NCI-H345 treated with DMSO at 0.1 percent for 48 hours (cell line): ENCODE results near the gene PNMT.
"Not testable (repeated sequence)": the region's sequence is repeated elsewhere in the genome, so short reads cannot be mapped to it uniquely, and the experiment has no call there.

Experiments used
- DNase-seq: peaks from one replicate; lab custom pipeline; 2025; ENCODE audit not compliant: unreplicated experiment; lab: John Stamatoyannopoulos, UW

The PNMT gene

DNA sequence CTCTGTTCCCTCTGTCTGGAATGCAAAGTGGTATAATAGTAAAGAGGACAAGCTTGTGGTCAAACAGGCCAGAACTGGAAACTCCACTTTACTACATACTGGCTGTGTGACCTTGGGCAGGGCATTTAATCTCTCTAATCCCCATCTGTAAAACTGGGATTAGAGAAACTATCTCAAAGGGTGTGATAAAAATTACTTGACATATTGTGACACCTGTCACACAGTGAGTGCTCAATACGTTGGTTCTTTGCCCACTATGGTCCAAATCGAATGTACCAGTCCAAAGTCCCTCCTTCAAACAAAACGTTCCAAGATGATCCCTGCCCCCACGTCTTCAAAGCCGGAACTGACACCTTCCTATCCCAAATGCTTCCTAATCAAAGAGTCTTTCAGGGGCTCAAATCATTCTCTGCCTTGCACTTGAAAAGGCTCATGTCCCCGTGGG, 18.9 kb downstream of the PNMT start:
- no peak for DNase-seq

DNA sequence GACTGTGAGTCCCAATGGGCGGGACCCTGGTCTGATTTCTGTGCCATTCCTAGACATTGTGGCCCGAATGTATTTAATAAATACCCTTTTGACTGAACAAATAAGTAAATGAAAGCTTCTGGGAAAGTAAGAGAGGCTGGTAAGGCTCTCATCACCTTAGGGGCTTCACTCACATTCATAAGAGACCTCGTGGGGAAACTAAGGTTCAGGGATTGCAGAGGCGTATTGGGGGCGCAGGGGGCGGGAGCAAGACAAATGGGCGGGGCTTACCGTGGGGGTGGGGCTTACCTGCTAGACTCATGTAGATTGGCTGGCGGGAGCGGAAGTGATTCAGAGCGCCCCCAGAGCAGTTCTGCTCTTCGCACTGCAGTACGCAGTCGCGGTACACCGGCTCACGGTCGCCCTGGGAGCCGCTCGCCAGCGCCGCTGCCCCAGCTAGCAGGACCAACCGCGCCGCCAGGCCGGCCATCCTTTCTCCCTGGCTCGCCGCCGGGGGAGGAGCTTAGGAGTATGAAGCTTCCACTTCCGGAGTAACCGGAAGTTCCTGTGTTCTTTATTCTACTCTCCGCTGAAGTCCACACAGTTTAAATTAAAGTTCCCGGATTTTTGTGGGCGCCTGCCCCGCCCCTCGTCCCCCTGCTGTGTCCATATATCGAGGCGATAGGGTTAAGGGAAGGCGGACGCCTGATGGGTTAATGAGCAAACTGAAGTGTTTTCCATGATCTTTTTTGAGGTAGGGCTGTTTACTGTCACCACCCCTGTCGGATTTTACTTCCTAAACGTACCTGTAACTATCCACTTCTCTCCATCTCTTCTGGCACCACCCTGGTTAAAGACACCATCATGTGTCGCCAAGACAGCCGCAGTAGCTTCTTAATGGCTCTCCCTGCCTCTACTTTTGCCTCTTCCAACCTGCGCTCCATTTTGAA, 19.6 kb downstream of the PNMT start, which contains the start of gene PGAP3:
PGAP3 (minus strand) TSS at position 512 of the 929 bp plus-strand sequence; CDS start at position 469, 43 bp downstream.
- peak; percentile 87 for DNase-seq

DNA sequence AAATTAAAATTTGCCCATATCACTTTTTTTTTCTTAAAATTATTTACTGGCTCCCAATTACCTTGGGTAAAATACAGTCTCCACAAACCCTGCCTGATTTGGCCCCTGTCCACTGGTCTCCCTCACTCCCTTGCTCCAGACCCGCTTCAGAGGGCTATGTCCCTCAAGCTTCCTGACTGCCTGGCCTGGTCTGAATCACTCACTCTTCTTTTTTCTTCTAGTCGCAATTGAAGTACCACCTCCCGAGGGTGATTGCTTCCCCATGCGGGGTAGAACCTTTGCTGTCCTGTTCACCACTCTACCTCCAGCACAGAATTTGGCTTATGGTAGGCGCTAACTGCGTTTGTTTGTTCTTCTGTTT, 20.2 kb downstream of the PNMT start:
- no peak for DNase-seq

DNA sequence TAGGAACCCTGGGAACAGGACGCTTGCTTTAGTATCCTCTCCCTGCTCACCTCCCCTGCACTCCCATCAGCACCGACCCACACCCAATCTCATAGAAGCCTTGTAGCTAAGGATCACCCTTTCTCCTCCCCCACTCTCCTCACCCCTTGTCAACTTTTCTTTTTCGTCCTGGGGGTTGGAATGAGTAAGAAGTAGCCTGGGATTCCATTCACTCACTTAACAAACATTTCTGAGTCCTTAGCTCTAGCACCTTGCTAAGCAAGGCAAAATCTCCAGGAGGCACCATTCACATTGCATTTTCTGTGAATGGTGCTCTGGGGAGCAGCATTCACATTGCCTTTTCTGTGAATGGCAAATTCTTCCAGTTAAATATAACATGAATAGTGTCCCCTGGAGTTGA, 20.7 kb downstream of the PNMT start:
- no peak for DNase-seq

DNA sequence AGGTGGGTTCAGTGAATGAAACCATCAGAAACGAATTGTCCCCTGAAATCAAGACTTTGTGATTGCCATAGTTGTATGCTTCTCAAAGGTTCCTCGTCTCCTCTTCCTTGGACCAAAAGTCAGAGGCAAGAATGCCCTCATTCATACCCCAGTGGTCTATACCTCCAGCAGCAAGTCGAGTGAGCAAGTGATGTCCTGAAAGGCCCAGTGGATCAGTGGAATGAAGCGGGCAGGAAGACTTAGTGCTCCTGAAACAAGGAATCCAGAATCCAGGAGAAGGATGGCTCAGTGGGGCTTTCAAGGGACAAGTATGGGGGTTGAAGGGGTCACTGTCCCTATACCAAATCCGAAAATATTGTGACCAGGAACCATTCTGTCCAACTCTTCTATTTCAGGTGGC, 26.3 kb downstream of the PNMT start:
- DNase-seq: no peak

DNA sequence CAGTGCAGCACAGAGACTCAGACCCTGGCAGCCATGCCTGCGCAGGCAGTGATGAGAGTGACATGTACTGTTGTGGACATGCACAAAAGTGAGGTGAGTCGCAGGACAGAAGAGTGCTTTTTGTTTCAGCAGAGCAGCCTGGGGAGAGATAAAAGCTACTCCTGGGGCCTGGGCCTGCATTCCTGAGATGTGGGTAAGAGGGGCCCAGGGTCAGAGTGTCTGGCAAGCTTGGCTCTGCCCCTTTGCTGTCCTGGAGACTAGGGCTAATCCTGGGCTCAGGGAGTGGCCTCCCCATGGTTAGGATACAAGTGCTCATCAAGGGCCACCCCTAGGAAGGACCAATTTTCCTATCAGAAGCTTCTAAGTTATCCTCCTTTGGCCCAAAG, 26.8 kb downstream of the PNMT start:
- no peak for DNase-seq

DNA sequence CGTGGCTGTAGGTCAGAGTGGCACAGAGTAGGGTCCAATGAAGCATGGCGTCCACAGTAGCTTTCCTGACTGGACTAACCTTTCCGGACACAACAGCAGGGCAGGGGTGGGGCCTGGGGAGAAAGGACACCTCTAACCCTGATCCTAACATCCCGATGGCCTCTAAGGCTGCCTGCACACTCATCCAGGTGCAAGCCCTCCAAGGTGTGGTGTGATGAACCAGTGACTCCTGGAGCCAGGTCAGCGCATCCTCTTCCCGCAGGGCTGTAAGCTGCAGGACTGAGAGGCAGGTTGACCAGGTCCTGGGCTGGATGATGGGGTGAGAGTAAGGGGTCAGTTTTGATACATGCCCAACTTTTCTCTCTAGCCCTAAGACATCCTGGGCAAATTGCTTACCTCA, 28.5 kb downstream of the PNMT start:
- DNase-seq: no peak

DNA sequence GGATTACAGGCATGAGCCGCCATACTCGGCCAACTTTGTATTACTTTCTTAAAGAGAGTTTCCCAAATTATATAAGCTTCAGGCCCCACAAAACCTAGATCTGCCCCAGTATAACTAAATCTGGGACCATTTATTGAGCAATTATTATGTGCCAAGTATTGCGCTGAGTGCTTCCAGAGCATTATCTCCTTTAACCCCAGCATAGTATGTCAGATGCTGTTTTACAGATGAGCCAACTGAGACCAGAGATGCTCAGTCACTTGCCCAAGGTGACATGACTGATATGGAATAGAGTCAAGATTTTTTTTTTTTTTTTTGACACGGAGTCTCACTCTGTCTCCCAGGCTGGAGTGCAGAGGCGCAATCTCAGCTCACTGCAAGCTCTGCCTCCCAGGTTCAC, 29.7 kb downstream of the PNMT start:
- no peak for DNase-seq

DNA sequence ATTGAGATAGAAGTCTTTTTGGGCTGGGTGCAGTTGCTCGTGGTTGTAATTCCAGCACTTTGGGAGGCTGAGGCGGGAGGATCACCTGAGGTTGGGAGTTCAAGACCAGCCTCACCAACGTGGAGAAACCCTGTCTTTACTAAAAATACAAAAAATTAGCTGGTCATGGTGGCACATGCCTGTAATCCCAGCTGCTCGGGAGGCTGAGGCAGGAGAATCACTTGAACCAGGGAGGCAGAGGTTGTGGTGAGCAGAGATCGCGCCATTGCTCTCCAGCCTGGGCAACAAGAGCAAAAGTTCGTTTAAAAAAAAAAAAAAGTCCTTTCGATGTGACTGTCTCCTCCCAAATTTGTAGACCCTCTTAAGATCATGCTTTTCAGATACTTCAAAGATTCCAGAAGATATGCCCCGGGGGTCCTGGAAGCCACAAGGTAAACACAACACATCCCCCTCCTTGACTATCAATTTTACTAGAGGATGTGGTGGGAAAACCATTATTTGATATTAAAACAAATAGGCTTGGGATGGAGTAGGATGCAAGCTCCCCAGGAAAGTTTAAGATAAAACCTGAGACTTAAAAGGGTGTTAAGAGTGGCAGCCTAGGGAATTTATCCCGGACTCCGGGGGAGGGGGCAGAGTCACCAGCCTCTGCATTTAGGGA, 31.0 kb downstream of the PNMT start:
- not testable (repeated sequence) for DNase-seq

DNA sequence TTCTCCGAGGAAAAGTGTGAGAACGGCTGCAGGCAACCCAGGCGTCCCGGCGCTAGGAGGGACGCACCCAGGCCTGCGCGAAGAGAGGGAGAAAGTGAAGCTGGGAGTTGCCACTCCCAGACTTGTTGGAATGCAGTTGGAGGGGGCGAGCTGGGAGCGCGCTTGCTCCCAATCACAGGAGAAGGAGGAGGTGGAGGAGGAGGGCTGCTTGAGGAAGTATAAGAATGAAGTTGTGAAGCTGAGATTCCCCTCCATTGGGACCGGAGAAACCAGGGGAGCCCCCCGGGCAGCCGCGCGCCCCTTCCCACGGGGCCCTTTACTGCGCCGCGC, 31.5 kb downstream of the PNMT start, which contains the start of gene ERBB2:
ERBB2 (plus strand) TSS at position 247 of the 330 bp plus-strand sequence. CDS start 175 bp downstream, outside the sequence.
- no peak for DNase-seq

DNA sequence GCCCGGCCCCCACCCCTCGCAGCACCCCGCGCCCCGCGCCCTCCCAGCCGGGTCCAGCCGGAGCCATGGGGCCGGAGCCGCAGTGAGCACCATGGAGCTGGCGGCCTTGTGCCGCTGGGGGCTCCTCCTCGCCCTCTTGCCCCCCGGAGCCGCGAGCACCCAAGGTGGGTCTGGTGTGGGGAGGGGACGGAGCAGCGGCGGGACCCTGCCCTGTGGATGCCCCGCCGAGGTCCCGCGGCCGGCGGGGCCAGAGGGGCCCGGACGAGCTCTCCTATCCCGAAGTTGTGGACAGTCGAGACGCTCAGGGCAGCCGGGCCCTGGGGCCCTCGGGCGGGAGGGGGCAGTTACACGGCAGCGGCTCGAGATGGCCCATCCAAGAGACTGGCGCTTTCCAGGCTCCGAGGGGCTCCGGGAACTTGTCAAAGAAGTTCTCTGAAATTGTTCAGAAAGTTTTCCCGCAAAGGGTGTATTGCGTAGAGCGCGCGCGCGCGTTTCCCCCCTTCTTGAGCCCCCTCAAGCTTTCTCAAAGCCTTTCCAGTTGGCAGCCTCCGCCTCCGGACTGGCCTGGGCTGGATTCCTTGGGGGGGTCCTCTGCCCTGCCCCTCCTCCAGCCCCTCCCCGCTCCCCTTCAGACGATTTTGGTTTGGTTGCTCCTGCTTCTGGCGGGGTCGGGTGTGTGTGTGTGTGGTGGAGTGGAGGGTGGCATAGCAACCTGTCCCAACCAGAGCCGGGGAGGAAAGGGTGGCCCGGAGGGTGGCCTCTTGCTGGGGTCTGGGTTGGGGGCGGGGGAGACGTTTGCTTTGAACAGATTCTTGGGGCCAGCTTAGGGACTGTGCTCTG, 32.1 kb downstream of the PNMT start:
- no peak for DNase-seq

DNA sequence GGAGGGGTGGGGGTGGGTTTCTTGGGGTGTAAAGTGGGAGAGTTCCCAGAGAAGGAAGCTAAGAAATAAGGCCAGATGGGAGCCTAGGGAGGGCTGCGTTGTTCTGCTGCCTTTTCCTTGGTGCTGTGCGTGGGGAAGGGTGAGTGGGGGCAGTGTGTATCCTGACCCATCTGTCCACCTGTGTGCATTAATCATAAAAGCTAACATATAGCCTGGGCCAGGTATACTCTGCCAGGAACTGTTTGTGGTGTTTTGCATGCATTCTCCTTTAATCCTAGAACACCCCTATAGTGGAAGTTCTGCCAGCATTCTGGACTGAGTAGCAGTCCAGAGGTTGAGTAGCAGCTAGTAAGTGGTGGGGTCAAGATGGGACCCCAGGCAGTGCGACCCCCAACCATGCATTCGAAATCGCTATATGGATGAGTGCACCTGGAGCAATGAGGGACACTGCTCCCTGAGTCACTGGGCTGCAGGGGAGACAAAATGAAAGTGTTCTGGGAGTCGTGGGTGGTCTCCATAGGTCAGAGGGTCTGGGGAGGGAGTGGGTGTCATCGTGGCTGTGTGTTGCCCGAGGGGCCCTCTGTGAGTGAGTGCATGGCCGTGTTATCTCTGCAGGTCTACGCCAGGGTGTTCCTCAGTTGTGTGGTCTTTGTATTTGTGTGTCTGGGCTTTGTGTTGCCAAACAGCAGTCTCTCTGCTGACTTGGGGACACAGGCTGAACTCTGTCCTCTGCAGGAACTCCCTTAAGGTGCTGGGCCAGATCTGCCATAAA, 32.9 kb downstream of the PNMT start:
- DNase-seq: no peak

DNA sequence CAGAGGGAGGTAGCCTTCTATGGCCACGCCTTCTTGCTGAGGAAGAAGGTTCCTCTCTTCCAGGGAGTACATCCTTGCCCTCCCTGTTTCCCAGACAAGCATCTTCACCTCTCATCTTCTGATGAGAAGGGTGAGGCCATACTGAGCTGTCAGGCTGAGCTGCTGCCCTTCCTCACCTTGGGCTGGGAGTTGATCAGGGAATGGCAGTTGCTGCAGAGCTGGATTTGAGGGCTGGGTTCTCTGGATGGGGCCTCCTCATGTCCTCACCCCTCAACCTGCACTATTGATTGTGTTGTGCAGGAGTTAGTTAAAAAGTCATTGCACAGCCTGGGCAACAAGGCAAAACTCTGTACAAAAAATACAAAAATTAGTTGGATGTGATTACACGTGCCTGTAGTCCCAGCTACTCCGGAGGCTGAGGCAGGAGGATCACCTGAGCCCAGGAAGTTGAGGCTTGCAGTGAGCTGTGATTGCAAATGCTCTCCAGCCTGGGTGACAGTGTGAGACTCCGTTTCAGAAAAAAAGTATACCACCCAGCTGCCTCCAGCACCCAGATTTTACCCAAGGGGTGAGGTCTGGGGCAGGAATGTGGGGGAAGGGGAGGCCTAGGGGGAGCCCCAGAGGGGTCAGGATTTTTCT, 33.6 kb downstream of the PNMT start:
- no peak for DNase-seq

DNA sequence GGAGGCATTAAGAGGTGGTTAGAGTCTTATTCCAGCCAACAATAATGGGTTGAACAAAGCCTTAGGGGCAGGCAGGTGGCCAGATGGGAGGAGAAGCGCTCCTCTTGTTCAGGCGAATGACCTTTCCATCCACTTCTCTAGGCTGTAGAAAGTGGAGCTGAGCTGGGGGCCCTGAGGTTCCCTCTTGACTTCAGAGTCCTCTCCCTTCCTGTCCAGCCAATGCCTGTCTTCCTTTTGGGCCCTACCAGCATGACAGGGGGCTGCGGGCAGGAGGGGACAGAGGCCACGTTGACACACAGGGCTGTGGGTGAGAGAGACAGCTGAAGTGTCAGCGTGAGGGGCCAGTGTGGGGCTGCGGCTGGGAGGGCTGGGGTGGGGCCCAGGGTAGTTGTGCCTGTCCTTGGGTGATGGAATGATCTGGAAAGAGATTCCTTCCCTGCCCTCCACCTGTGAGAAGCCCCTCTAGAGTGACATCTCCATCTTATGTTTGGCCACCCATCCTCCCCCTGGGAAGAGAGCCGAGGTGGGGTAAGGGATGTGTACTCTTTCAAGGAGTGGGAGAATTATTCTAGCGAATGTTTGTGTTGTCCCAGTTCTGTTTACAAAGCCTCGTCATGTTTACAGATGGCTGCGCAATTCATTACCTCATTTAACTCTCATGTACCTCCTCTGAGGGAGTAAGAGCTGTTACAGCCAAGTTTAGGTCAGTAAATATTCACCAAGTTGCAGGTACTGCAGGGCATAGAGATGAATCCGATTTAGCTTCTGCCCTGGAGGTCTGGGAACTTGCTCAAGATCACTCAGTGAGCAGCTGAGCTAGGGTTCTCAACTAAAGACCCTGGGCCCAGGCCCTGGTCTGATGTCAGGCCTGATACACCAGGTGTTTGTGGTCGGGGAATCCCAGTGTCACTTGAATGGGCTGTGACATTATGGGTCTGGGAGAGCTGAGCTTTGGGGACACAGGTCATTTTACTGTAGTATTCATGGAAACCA, 34.9 kb downstream of the PNMT start:
- DNase-seq: no peak

DNA sequence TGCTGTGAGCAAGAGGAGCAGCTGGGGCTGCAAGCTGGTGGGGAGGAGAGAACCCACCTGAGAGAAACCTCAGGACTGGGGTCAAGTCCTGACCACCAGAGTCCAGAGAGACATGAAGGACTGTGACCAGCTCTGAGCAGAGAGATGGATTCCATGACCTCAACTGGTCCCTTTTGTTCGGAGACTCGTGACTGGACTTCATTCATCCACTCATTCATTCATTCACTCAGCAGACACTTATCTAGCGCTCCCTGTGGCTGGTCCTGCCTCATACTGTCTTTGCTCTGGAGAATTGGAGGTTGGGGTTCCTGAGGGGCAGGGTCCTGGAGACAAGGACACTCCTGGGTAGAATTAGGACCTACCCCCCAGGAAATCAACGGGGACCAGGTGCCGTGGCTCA, 35.7 kb downstream of the PNMT start:
- DNase-seq: no peak

DNA sequence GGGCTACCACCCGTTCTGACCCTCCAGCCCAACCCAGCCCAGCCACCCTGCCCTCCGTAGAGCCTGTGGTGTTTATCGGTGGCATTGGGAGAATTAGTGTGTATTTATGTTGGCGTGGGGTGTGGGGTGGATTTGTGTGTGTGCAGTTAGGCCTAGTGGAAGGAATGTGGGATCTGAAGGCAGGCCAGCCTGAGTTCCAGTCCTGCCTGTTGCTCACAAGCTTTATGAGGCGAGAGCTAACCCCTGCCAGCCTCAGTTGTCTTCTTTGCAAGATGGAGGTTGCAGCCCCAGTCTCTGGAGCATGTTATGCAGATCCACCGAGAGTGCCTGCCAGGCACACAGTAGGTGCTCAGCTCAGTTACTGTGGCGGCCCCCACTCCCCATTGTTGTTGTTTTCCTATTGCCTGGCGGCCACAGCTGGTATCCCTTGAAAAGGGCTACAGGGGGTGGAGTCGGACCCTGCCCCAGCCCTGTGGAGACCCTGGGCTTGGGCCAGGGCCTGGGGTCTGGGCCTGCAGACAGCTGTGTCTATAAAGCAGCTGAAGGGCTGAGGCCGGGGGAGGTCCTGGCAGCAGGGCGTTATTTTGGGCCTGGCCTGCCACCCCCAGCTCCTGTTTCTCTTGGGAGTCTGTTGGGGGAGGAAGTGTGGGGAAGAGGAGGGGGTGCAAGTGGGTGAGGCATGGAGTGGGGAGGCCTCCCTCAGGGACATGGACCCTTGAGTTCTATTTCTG, 36.7 kb downstream of the PNMT start:
- no peak for DNase-seq

DNA sequence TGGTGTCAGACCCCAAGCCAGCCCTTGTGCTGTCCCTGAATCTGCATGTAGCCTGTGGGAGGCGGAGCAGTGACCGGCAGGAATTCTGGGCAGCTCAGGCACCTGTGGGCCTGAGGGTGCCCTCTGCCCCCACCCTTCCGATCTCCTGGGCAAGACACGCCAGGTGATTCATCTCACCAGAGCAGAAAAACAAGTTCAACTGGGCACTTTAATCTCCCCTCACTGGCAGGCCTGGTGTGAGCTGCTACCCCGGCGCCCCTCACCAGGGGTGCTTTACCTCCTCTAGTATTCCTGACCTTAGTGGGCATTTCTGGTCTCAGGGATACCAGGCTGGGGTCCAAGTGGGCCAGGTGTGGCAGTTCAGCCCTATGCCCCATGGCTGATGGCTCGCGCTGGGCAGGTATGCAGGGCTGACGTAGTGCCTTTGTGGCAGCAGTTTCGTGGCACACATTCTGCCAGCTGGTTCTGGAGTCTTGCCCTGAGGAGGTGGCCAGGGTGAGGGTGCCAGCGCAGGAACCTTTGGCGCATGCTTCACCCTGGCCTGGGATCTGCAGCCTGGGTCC, 37.6 kb downstream of the PNMT start:
- no peak for DNase-seq

DNA sequence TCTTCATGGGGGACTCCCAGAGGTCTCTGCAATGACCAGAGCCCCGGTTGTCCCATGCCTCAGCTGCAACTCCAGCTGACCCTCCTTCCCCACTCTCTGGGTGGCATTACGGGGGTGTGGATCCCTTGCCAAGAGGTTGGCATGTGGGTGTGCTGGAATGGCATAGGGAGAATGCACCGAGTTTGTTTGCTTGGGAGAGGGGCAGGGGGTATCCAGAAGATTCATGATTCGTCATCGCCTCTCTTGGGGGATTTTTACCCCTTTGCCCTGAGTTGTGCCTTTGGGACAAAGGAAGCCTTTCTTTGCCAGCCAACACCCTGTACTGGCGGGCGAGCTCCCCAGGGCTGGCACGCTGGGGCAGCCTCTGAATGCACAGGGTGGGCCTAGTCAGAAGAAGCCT, 38.1 kb downstream of the PNMT start:
- DNase-seq: no peak
